ENCODE data around the gene PPIP5K1. TPM values are rescaled to one million over a fixed set of nuclear protein-coding genes. Genes with fewer than 3 reads are reported as not detected.

PPIP5K1 gene
- total RNA-seq, 4 donors from 2014 or later: 7.1 to 74.8 (median 42.6) TPM

GRCh38 chr15:43528542-43529007 lies 61.4 kb downstream of the PPIP5K1 start:
- TF ChIP-seq POLR2A (IDR thresholded peaks at IDR 0.05): no peak
- intact Hi-C loops (cut with DNase I; ENCODE audit: low total_unique reads): no loop called here
- Histone ChIP-seq H3K4me1 (no peaks in the 10 kb centered on the region), H3K27ac (no peak overlapping the region), H3K36me3 (no peaks in the 10 kb centered on the region), H3K4me3 (no peak overlapping the region), H3K27me3 (no peaks in the 10 kb centered on the region), H3K9me3 (peaks cover 0 to 9% of the 10 kb centered on the region in 2 donors)
- no peak for DNase-seq

DNA sequence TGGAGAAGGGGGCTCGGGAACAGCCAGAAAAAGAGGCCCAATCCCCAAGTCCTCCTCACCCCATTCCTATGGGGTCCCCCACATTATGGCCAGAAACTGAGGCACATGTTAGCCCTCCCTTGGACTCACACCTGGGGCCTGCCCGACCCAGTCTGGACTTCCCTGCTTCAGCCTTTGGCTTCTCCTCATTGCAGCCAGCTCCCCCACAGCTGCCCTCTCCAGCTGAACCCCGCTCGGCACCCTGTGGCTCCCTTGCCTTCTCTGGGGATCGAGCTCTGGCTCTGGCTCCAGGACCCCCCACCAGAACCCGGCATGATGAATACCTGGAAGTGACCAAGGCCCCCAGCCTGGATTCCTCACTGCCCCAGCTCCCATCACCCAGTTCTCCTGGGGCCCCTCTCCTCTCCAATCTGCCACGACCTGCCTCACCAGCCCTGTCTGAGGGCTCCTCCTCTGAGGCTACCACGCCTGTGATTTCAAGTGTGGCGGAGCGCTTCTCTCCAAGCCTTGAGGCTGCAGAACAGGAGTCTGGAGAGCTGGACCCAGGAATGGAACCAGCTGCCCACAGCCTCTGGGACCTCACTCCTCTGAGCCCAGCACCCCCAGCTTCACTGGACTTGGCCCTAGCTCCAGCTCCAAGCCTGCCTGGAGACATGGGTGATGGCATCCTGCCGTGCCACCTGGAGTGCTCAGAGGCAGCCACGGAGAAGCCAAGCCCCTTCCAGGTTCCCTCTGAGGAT lies 62.0 kb downstream of the PPIP5K1 start:
- no peaks in the 10 kb centered on the region for H3K27me3 ChIP-seq
- H3K36me3 ChIP-seq: no peaks in the 10 kb centered on the region
- no peak overlapping the region for H3K27ac ChIP-seq
- no peaks in the 10 kb centered on the region for H3K4me1 ChIP-seq
- H3K9me3 ChIP-seq: peaks cover 0 to 10% of the 10 kb centered on the region in 2 donors
- intact Hi-C loops (cut with DNase I; ENCODE audit: low total_unique reads): no loop called here
- DNase-seq: no peak
- TF ChIP-seq CTCF (IDR thresholded peaks at IDR 0.05): no peak
- TF ChIP-seq POLR2A (IDR thresholded peaks at IDR 0.05): no peak
- no peak overlapping the region for H3K4me3 ChIP-seq

DNA sequence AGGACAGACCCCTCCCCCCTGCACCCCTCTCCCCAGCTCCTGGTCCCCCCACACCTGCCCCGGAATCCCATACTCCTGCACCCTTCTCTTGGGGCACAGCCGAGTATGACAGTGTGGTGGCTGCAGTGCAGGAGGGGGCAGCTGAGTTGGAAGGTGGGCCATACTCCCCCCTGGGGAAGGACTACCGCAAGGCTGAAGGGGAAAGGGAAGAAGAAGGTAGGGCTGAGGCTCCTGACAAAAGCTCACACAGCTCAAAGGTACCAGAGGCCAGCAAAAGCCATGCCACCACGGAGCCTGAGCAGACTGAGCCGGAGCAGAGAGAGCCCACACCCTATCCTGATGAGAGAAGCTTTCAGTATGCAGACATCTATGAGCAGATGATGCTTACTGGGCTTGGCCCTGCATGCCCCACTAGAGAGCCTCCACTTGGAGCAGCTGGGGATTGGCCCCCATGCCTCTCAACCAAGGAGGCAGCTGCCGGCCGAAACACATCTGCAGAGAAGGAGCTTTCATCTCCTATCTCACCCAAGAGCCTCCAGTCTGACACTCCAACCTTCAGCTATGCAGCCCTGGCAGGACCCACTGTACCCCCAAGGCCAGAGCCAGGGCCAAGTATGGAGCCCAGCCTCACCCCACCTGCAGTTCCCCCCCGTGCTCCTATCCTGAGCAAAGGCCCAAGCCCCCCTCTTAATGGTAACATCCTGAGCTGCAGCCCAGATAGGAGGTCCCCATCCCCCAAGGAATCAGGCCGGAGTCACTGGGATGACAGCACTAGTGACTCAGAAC lies 62.8 kb downstream of the PPIP5K1 start:
- Histone ChIP-seq H3K9me3 (peaks cover 0 to 10% of the 10 kb centered on the region in 2 donors), H3K4me1 (no peaks in the 10 kb centered on the region), H3K27ac (no peak overlapping the region), H3K4me3 (no peak overlapping the region), H3K27me3 (no peaks in the 10 kb centered on the region), H3K36me3 (no peaks in the 10 kb centered on the region)
- intact Hi-C loops (cut with DNase I; ENCODE audit: low total_unique reads): no loop called here
- TF ChIP-seq POLR2A (IDR thresholded peaks at IDR 0.05) (no peak), CTCF (IDR thresholded peaks at IDR 0.05) (no peak)
- no peak for DNase-seq

DNA sequence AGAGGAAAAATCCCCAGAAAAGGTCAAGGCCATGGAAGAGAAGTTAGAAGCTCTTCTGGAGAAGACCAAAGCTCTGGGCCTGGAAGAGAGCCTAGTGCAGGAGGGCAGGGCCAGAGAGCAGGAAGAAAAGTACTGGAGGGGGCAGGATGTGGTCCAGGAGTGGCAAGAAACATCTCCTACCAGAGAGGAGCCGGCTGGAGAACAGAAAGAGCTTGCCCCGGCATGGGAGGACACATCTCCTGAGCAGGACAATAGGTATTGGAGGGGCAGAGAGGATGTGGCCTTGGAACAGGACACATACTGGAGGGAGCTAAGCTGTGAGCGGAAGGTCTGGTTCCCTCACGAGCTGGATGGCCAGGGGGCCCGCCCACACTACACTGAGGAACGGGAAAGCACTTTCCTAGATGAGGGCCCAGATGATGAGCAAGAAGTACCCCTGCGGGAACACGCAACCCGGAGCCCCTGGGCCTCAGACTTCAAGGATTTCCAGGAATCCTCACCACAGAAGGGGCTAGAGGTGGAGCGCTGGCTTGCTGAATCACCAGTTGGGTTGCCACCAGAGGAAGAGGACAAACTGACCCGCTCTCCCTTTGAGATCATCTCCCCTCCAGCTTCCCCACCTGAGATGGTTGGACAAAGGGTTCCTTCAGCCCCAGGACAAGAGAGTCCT lies 63.6 kb downstream of the PPIP5K1 start:
- H3K36me3 ChIP-seq: no peaks in the 10 kb centered on the region
- TF ChIP-seq CTCF (IDR thresholded peaks at IDR 0.05) (no peak), POLR2A (IDR thresholded peaks at IDR 0.05) (no peak)
- no peaks in the 10 kb centered on the region for H3K4me1 ChIP-seq
- no peak overlapping the region for H3K27ac ChIP-seq
- no peak for DNase-seq
- no peaks in the 10 kb centered on the region for H3K27me3 ChIP-seq
- H3K4me3 ChIP-seq: no peak overlapping the region
- intact Hi-C loops (cut with DNase I; ENCODE audit: low total_unique reads): no loop called here
- peaks cover 0 to 10% of the 10 kb centered on the region in 2 donors for H3K9me3 ChIP-seq

- peaks cover 0 to 10% of the 10 kb centered on the region in 2 donors for H3K9me3 ChIP-seq
- H3K27me3 ChIP-seq: no peaks in the 10 kb centered on the region
- H3K36me3 ChIP-seq: no peaks in the 10 kb centered on the region
- H3K4me3 ChIP-seq: no peak overlapping the region
- DNase-seq: no peak
- no peaks in the 10 kb centered on the region for H3K4me1 ChIP-seq
- H3K27ac ChIP-seq: no peak overlapping the region
- intact Hi-C loops (cut with DNase I; ENCODE audit: low total_unique reads): no loop called here
- TF ChIP-seq POLR2A (IDR thresholded peaks at IDR 0.05) (no peak), CTCF (IDR thresholded peaks at IDR 0.05) (no peak)
Observed at GRCh38 chr15:43525131-43525530, 64.9 kb downstream of the PPIP5K1 start.

All from uterus (tissue), 4 donors.